SK-N-MC (cell line): Measurements from ENCODE around the gene PTPRK.

ENCODE experiments used
- EZH2 ChIP-seq: fragments of 200-600 bp; sonication (generic); IDR thresholded peaks from one replicate; pipeline ENCODE4 v1.6.1; 2017; ENCODE audit warnings: antibody characterized with exemption
- FOXP2 ChIP-seq: optimal IDR thresholded peaks from 2 replicates; pipeline ENCODE3; 2011; ENCODE audit warnings: mild to moderate bottlenecking, moderate library complexity; ENCODE audit not compliant: insufficient read depth; ENCODE audit errors: extremely low read length, control extremely low read depth
- POLR2AphosphoS5 ChIP-seq: IDR thresholded peaks from 2 replicates; pipeline ENCODE4 v1.6.1; 2012; ENCODE audit warnings: mild to moderate bottlenecking, low read depth, low read length, borderline replicate concordance

GRCh38 chr6:128446497-128446896 lies 73.9 kb downstream of the PTPRK start:
- TF ChIP-seq EZH2 (no peak), POLR2AphosphoS5 (no peak), FOXP2 (no peak)
